Smooth muscle cell (in vitro differentiated cells): ENCODE measurements around the gene CNIH4. TPM values are rescaled to one million over a fixed set of nuclear protein-coding genes. Genes with fewer than 3 reads are reported as not detected.

Experiments
- DNase-seq: peaks from one replicate; lab custom pipeline; 2025; ENCODE audit not compliant: unreplicated experiment; lab: John Stamatoyannopoulos, UW
- H2AFZ ChIP-seq: fragments of 200-600 bp; sonication (generic); 2 replicates; pipeline ENCODE4 v1.6.0; 2016; ENCODE audit warnings: antibody characterized with exemption, low read depth, mild to moderate bottlenecking
- H3F3A ChIP-seq: fragments of 200-600 bp; sonication (generic); 2 replicates; pipeline ENCODE4 v1.6.0; 2017; ENCODE audit warnings: antibody characterized with exemption, low read depth
- H3K27ac ChIP-seq: fragments of 200-600 bp; sonication (generic); 2 replicates; pipeline ENCODE4 v1.5.1; 2016; ENCODE audit warnings: low read depth, mild to moderate bottlenecking
- H3K27me3 ChIP-seq: fragments of 200-600 bp; sonication (generic); 2 replicates; pipeline ENCODE4 v1.6.1; 2016; ENCODE audit warnings: low read depth, mild to moderate bottlenecking
- H3K36me3 ChIP-seq: fragments of 200-600 bp; sonication (generic); 2 replicates; pipeline ENCODE4 v1.5.1; 2016; ENCODE audit warnings: low read depth
- H3K4me1 ChIP-seq: fragments of 200-600 bp; sonication (generic); 2 replicates; pipeline ENCODE4 v1.5.1; 2016; ENCODE audit warnings: low read depth
- H3K4me2 ChIP-seq: fragments of 200-600 bp; sonication (generic); 2 replicates; pipeline ENCODE4 v1.6.0; 2016; ENCODE audit warnings: mild to moderate bottlenecking
- H3K4me3 ChIP-seq: fragments of 200-600 bp; sonication (generic); 2 replicates; pipeline ENCODE4 v1.5.1; 2016; ENCODE audit warnings: mild to moderate bottlenecking
- H3K79me2 ChIP-seq: fragments of 200-600 bp; sonication (generic); 2 replicates; pipeline ENCODE4 v1.6.0; 2016; ENCODE audit warnings: low read depth, mild to moderate bottlenecking
- H3K9ac ChIP-seq: fragments of 200-600 bp; sonication (generic); 2 replicates; pipeline ENCODE4 v1.6.0; 2016; ENCODE audit warnings: low read depth
- H3K9me3 ChIP-seq: fragments of 200-600 bp; sonication (generic); replicated peaks from 2 replicates; pipeline ENCODE4 v1.5.1; 2016; ENCODE audit warnings: low read depth
- H4K20me1 ChIP-seq: fragments of 200-600 bp; sonication (generic); 2 replicates; pipeline ENCODE4 v1.6.0; 2016; ENCODE audit warnings: low read depth
- WGBS: methylation state at CpG from one replicate; pipeline ENCODE4 v1.1.7; 2016; ENCODE audit warnings: low lambda C conversion rate; 5-methylcytosine and 5-hydroxymethylcytosine counted together
- polyA plus RNA-seq: library from polyadenylated mRNA; unstranded; fragments of >200 nt; fragmentation: Nextera tagmentation; extraction: Ambion mirVana; gene quantifications from 2 replicates; pipeline ENCODE4 v1.2.1, GENCODE V29; 2016
- total RNA-seq: library from RNA; depleted of rRNA; stranded (reverse); fragments of >200 nt; gene quantifications from 2 replicates; pipeline ENCODE4 v1.2.3, GENCODE V29; 2014
- TF ChIP-seq, protein P1 (sequence below): fragments of 200-600 bp; sonication (generic); IDR thresholded peaks from 2 replicates; pipeline ENCODE4 v1.5.1; 2017; ENCODE audit warnings: borderline replicate concordance, mild to moderate bottlenecking, antibody characterized with exemption; ENCODE audit not compliant: insufficient read depth, poor library complexity, severe bottlenecking

The CNIH4 gene
- total and polyA plus RNA-seq, 2 experiments from 2014 or later, result 61.4 to 125 TPM

DNA sequence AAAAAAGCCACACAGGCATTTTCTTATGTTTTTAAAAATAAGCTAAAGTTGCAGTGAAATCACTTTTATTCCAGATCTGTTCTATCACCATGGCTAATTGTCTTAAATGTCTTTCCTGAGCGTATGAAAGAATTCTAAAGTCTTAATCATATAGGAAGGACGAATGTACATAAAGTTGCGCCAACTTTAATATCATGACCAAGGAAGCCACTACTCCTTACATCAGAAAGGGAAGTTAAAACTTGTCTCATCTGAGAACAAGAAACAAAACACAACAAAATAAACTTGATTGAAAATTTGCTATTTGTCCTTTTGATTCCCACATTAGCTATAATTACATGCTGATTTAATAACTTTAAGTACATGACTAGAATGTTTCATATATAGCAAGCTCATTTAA is 26.5 kb downstream of the CNIH4 start:
- Histone ChIP-seq H3K9ac (no peak overlapping the region), H3K36me3 (peaks cover 3% of the 10 kb centered on the region), H3K4me1 (no peaks in the 10 kb centered on the region), H3K4me2 (no peak overlapping the region), H3K27me3 (no peaks in the 10 kb centered on the region), H3K79me2 (no peaks in the 10 kb centered on the region), H4K20me1 (peaks cover 15% of the 10 kb centered on the region), H3K4me3 (no peak overlapping the region), H3F3A (peaks cover 29% of the 10 kb centered on the region), H3K9me3 (no peaks in the 10 kb centered on the region), H3K27ac (no peak overlapping the region), H2AFZ (no peak overlapping the region)
- no peak for DNase-seq
- WGBS, result 97% methylated on average over 3 of the region's 3 CpGs
- TF ChIP-seq, protein P1, sequence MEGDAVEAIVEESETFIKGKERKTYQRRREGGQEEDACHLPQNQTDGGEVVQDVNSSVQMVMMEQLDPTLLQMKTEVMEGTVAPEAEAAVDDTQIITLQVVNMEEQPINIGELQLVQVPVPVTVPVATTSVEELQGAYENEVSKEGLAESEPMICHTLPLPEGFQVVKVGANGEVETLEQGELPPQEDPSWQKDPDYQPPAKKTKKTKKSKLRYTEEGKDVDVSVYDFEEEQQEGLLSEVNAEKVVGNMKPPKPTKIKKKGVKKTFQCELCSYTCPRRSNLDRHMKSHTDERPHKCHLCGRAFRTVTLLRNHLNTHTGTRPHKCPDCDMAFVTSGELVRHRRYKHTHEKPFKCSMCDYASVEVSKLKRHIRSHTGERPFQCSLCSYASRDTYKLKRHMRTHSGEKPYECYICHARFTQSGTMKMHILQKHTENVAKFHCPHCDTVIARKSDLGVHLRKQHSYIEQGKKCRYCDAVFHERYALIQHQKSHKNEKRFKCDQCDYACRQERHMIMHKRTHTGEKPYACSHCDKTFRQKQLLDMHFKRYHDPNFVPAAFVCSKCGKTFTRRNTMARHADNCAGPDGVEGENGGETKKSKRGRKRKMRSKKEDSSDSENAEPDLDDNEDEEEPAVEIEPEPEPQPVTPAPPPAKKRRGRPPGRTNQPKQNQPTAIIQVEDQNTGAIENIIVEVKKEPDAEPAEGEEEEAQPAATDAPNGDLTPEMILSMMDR, result no peak

DNA sequence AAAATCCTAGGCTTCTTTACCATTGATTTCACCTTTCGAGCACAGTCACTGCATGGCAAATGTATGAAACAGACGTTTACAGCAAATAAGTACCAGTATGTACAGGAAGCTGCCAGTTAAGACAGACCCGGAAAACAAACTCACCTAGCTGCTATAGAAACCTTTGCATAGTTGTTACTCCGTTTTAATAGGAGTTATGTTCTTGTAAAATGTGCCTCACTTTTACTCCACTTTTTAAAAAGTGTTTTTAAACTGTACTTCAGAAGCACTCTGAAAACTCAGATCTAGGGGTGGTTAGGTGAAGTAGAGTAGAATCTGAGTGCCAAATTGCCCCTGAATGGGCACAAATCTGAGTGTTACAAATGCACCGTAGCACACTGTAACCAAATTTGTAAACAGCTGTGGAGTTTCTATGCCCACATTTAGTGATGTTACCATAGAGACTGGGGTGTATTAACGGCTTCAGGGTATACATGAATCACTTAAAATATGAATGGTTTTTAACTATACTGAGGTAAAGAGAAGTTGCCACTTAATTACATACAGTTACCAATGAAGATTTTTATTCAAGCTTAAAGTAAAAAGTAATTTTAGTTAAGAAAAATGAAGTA is 30.7 kb downstream of the CNIH4 start:
- H2AFZ ChIP-seq, result no peak overlapping the region
- TF ChIP-seq, protein P1, result no peak
- no peak overlapping the region for H3K4me2 ChIP-seq
- H3K4me3 ChIP-seq, result no peak overlapping the region
- peaks cover 36% of the 10 kb centered on the region for H4K20me1 ChIP-seq
- peaks cover 22% of the 10 kb centered on the region for H3F3A ChIP-seq
- no peaks in the 10 kb centered on the region for H3K79me2 ChIP-seq
- no peaks in the 10 kb centered on the region for H3K27me3 ChIP-seq
- H3K36me3 ChIP-seq, result peaks cover 27% of the 10 kb centered on the region
- peak overlapping the region; percentile 41 for H3K9ac ChIP-seq
- H3K27ac ChIP-seq, result peak overlapping the region; percentile 72
- no peaks in the 10 kb centered on the region for H3K4me1 ChIP-seq
- H3K9me3 ChIP-seq, result no peaks in the 10 kb centered on the region
- WGBS, result 70% methylated on average over 6 of the region's 6 CpGs
- DNase-seq, result no peak

DNA sequence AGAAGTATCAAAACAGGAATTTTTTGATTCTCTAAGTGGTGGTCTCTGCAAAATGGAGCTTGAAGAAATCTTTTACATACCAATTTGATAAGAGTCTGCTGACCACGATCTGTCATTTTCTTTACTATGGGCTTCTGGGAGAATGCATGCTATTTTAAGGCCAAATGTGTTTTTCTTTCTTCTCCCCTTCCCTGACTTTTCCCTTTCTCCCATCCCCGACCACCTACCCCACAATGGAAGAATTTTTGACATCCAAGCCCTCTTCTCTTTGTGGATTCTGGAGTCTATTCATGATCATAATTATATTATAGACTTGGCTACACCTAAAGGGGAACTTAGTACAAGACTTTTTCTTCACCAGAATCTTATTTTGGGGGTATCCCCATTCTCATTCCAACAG is 31.3 kb downstream of the CNIH4 start:
- Histone ChIP-seq H3K4me3 (no peak overlapping the region), H3K27ac (peak overlapping the region; percentile 72), H3K9ac (peak overlapping the region; percentile 1), H3K36me3 (peaks cover 27% of the 10 kb centered on the region), H3K4me2 (no peak overlapping the region), H3K9me3 (no peaks in the 10 kb centered on the region), H3K27me3 (no peaks in the 10 kb centered on the region), H3K79me2 (no peaks in the 10 kb centered on the region), H3F3A (peaks cover 22% of the 10 kb centered on the region), H4K20me1 (peaks cover 36% of the 10 kb centered on the region), H2AFZ (no peak overlapping the region), H3K4me1 (no peaks in the 10 kb centered on the region)
- no peak for DNase-seq
- WGBS, result 95% methylated on average over 2 of the region's 2 CpGs
- TF ChIP-seq, protein P1, result no peak

DNA sequence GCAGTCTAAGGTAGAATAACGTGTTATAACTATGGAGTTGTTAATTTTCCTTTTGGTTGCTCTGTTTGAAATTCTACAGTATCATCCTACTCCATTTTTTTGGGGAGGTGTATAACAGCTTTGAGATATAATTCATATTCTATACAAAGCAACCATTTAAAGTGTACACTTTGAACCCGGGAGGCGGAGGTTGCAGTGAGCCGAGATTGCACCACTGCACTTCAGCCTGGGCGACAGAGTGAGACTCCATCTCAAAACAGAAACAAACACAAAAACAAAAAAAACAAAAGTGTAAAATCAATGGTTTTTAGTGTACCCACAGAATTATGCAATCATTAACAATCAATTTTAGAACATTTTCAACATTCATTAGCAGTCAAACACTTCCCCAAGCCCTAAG is 33.8 kb downstream of the CNIH4 start:
- H2AFZ ChIP-seq, result no peak overlapping the region

More for the DNA sequence above, 33.8 kb downstream of the CNIH4 start:
- no peaks in the 10 kb centered on the region for H3K9me3 ChIP-seq
- no peaks in the 10 kb centered on the region for H3K4me1 ChIP-seq
- WGBS, result 97% methylated on average over 5 of the region's 5 CpGs
- H3K4me3 ChIP-seq, result no peak overlapping the region
- peaks cover 53% of the 10 kb centered on the region for H4K20me1 ChIP-seq
- no peak for DNase-seq
- no peak overlapping the region for H3K9ac ChIP-seq
- no peaks in the 10 kb centered on the region for H3K79me2 ChIP-seq
- peaks cover 33% of the 10 kb centered on the region for H3K36me3 ChIP-seq
- H3K27ac ChIP-seq, result no peak overlapping the region
- no peak overlapping the region for H3K4me2 ChIP-seq
- H3K27me3 ChIP-seq, result no peaks in the 10 kb centered on the region
- TF ChIP-seq, protein P1, result no peak
- H3F3A ChIP-seq, result peaks cover 25% of the 10 kb centered on the region
